Peyer's patch (tissue), 4 donors: Measurements from ENCODE around the gene SMAGP. TPM values are rescaled to one million over a fixed set of nuclear protein-coding genes. Genes with fewer than 3 reads are reported as not detected.
A peak's percentile ranks its signal among the peaks of the same experiment; 100 is the strongest.
"Not testable (repeated sequence)": the region's sequence is repeated elsewhere in the genome, so short reads cannot be mapped to it uniquely, and the experiment has no call there.

Experiments used
- DNase-seq, 3 donors: peaks; one replicate each; pipeline ENCODE4 v3.0.0-alpha.2; 2017 to 2019
- H3K27ac ChIP-seq, 4 donors: fragments of 200-600 bp; sonication (generic); one replicate each; pipeline ENCODE4 v1.5.1; 2016 to 2019
- H3K27me3 ChIP-seq, 2 donors: fragments of 200-600 bp; sonication (generic); one replicate each; pipeline ENCODE4 v1.5.1; 2019
- H3K36me3 ChIP-seq, 3 donors: fragments of 200-600 bp; sonication (generic); one replicate each; pipeline ENCODE4 v1.5.1; 2016 to 2019
- H3K4me1 ChIP-seq, 4 donors: fragments of 200-600 bp; sonication (generic); one replicate each; pipeline ENCODE4 v1.5.1; 2016 to 2019
- H3K4me3 ChIP-seq, 4 donors: fragments of 200-600 bp; sonication (generic); 1 replicate in 3 of 4; 2 replicates in 1 of 4; pipeline ENCODE4 v1.5.1; 2016 to 2019; ENCODE audit warnings: mild to moderate bottlenecking in 1 of 4
- H3K9me3 ChIP-seq, 4 donors: fragments of 200-600 bp; sonication (generic); one replicate each; pipeline ENCODE4 v1.5.1; 2016 to 2019; ENCODE audit warnings: mild to moderate bottlenecking in 1 of 4
- CTCF ChIP-seq, 6 experiments: fragments of 450-650 bp in 4 of 6; fragments of 200-600 bp in 2 of 6; sonication (generic) in 1 of 6; IDR thresholded peaks; one replicate each; pipeline ENCODE4 v1.5.1; 2017 to 2019; ENCODE audit warnings: antibody characterized with exemption in 6 of 6, mild to moderate bottlenecking in 3 of 6, moderate library complexity in 1 of 6
- POLR2A ChIP-seq, 2 donors: fragments of 450-650 bp; IDR thresholded peaks; one replicate each; pipeline ENCODE4 v1.5.1; 2017; ENCODE audit warnings: antibody characterized with exemption in 2 of 2, mild to moderate bottlenecking in 2 of 2, moderate library complexity in 2 of 2
- total RNA-seq, 4 donors: library from RNA; depleted of rRNA; stranded (reverse); fragments of >200 nt; gene quantifications; one replicate each; pipeline ENCODE4 v1.1.0, GENCODE V29; 2016

SMAGP gene
- total RNA-seq, 4 donors from 2014 or later: 23.1 to 42.9 (median 39.1) TPM

DNA sequence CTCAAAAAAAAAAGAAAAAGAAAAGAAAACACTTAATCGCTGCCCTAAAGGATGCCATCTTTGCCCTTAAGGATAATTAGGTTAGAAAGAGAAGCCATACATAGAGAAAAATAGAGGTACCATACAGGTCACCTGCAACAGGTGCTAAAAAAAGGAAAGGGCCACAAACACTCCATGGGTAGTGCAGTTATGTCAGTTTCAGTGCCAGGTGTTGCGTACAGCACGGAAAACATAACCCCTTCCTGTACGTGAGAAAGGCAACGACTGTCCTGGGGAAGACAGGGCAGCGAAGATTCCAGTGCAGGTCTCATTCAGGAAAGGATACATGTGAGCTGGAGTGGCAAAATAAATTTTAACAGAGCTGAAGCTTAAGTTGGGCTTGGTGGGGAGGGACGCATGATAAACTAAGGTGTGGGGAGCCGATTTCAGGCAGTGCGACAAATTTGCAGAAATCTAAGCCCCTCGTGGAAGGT is 32.1 kb downstream of the SMAGP start:
- Histone ChIP-seq H3K27ac (peak overlapping the region; percentile 99 to 100 (median 100)), H3K9me3 (no peaks in the 10 kb centered on the region), H3K36me3 (peaks cover 0 to 30% (median 0%) of the 10 kb centered on the region in 3 donors), H3K4me3 (peak overlapping the region; percentile 83 to 100 (median 93)), H3K27me3 (no peaks in the 10 kb centered on the region), H3K4me1 (peaks cover 0 to 22% (median 0%) of the 10 kb centered on the region in 4 donors)
- peak in 1 of 3 donors; percentile 32 for DNase-seq
- TF ChIP-seq CTCF (IDR thresholded peaks at IDR 0.05) (peak in 1 of 6 experiments; percentile 28), POLR2A (IDR thresholded peaks at IDR 0.05) (no peak)

- Histone ChIP-seq H3K27ac (no peak overlapping the region), H3K4me1 (peaks cover 0 to 5% (median 0%) of the 10 kb centered on the region in 4 donors), H3K4me3 (no peak overlapping the region), H3K36me3 (no peaks in the 10 kb centered on the region), H3K27me3 (no peaks in the 10 kb centered on the region), H3K9me3 (no peaks in the 10 kb centered on the region)
- no peak for TF ChIP-seq CTCF (IDR thresholded peaks at IDR 0.05)
- no peak for TF ChIP-seq POLR2A (IDR thresholded peaks at IDR 0.05)
- no peak for DNase-seq
Measured at GRCh38 chr12:51234530-51234929, 35.7 kb downstream of the SMAGP start.

GRCh38 chr12:51232642-51233041 is 37.6 kb downstream of the SMAGP start:
- DNase-seq: no peak
- Histone ChIP-seq H3K36me3 (no peaks in the 10 kb centered on the region), H3K27me3 (no peaks in the 10 kb centered on the region), H3K27ac (no peak overlapping the region), H3K4me1 (no peaks in the 10 kb centered on the region), H3K9me3 (no peaks in the 10 kb centered on the region), H3K4me3 (no peak overlapping the region)
- no peak for TF ChIP-seq CTCF (IDR thresholded peaks at IDR 0.05)
- no peak for TF ChIP-seq POLR2A (IDR thresholded peaks at IDR 0.05)

- no peak overlapping the region for H3K4me3 ChIP-seq
- no peak for TF ChIP-seq POLR2A (IDR thresholded peaks at IDR 0.05)
- no peak for TF ChIP-seq CTCF (IDR thresholded peaks at IDR 0.05)
- H3K36me3 ChIP-seq: no peaks in the 10 kb centered on the region
- no peaks in the 10 kb centered on the region for H3K4me1 ChIP-seq
- DNase-seq: peak in 1 of 3 donors; percentile 15
- no peaks in the 10 kb centered on the region for H3K27me3 ChIP-seq
- no peak overlapping the region for H3K27ac ChIP-seq
- no peaks in the 10 kb centered on the region for H3K9me3 ChIP-seq
Measured at GRCh38 chr12:51229116-51229809, 41.0 kb downstream of the SMAGP start.

DNA sequence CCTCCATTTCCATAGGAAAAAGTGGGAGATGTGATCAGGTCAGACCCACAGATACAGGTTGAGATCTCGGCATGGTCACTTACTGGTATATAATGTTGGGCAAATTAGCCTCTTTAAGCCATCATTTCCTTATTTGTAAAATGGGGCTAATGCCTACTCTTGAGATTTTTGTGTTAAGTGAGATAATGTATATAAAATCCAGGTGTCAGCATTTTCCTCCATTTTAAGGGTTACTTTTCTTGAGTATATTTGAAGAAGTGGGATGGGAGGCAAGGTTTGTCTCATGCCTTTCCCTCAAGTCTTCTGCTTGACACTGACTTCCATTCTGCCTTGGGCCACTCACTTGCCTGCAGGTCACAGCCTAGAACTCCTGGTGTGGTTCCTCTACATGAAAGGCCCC is 42.3 kb downstream of the SMAGP start:
- Histone ChIP-seq H3K4me1 (no peaks in the 10 kb centered on the region), H3K27me3 (no peaks in the 10 kb centered on the region), H3K36me3 (no peaks in the 10 kb centered on the region), H3K27ac (no peak overlapping the region), H3K9me3 (no peaks in the 10 kb centered on the region), H3K4me3 (no peak overlapping the region)
- TF ChIP-seq POLR2A (IDR thresholded peaks at IDR 0.05): no peak
- no peak for TF ChIP-seq CTCF (IDR thresholded peaks at IDR 0.05)
- DNase-seq: no peak

- not testable (repeated sequence) for H3K27me3 ChIP-seq, H3K4me1 ChIP-seq, H3K9me3 ChIP-seq, H3K27ac ChIP-seq, H3K36me3 ChIP-seq, H3K4me3 ChIP-seq
- DNase-seq: peak in 1 of 3 donors; percentile 5
Measured at GRCh38 chr12:51227112-51227511, 43.1 kb downstream of the SMAGP start.
